AG04450 (cell line): Measurements from ENCODE around the gene PTPRT. TPM values are rescaled to one million over a fixed set of nuclear protein-coding genes. Genes with fewer than 3 reads are reported as not detected.

Experiments used
- CTCF ChIA-PET: fragments of 300-600, 350-600 bp; formaldehyde crosslinking; extraction: SDS; loops from one replicate; lab custom pipeline; 2022; ENCODE audit warnings: antibody characterized with exemption, inconsistent platforms; lab: Charles Lee
- POLR2A ChIA-PET: fragments of 350-600 bp; formaldehyde crosslinking; extraction: SDS; loops from one replicate; lab custom pipeline; 2021; ENCODE audit warnings: antibody characterized with exemption, inconsistent platforms; lab: Yijun Ruan, JAX
- DNase-seq: peaks from one replicate; pipeline ENCODE4 v3.0.0-alpha.2; 2011; ENCODE audit warnings: low read depth, low spot score
- H3K27ac ChIP-seq: one replicate; pipeline ENCODE4 v1.5.1; 2012; ENCODE audit warnings: low read depth, low read length, control low read depth
- H3K27me3 ChIP-seq: one replicate; pipeline ENCODE4 v1.6.0; 2012; ENCODE audit warnings: low read length; ENCODE audit not compliant: control insufficient read depth, insufficient read depth
- H3K4me3 ChIP-seq: 2 replicates; pipeline ENCODE4 v1.5.1; 2011; ENCODE audit warnings: mild to moderate bottlenecking, low read depth, low read length, control low read depth
- H3K9me3 ChIP-seq: 2 replicates; pipeline ENCODE4 v1.5.1; 2012; ENCODE audit warnings: low read length; ENCODE audit not compliant: control insufficient read depth, insufficient read depth
- polyA plus RNA-seq: library from polyadenylated mRNA; depleted of rRNA; stranded (reverse); fragments of >200 nt; gene quantifications from 2 replicates; pipeline ENCODE4 v1.2.3, GENCODE V29; 2011
- TF ChIP-seq, protein P1 (sequence below): IDR thresholded peaks from 2 replicates; pipeline ENCODE4 v1.5.1; 2011; ENCODE audit warnings: low read depth, low read length, control low read depth, inconsistent platforms

PTPRT gene
- polyA plus RNA-seq, 1 experiment: not detected

DNA sequence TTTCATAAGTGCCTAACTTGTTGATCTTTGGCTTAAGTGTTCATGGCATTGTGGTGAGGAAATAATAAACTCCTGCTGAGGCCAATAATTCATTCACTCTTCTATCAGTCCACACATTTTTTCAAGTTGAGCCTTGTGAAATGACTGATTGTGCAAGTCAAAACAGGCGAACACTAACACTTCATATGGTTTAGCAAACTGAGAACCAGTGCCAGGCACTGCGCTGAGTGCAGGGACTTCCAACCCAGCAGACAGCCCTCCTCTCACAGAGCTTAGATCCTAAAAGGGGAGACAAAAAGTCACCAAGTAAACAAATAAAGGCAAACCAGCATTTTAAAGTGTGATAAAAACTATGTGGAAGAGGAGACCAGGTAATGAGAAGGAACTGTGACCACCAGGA lies 435.0 kb downstream of the PTPRT start:
- Histone ChIP-seq H3K9me3 (peaks cover 53% of the 10 kb centered on the region), H3K27ac (no peak overlapping the region), H3K4me3 (no peak overlapping the region), H3K27me3 (no peaks in the 10 kb centered on the region)
- no peak for DNase-seq
- CTCF ChIA-PET: no interaction called here
- TF ChIP-seq, protein P1, sequence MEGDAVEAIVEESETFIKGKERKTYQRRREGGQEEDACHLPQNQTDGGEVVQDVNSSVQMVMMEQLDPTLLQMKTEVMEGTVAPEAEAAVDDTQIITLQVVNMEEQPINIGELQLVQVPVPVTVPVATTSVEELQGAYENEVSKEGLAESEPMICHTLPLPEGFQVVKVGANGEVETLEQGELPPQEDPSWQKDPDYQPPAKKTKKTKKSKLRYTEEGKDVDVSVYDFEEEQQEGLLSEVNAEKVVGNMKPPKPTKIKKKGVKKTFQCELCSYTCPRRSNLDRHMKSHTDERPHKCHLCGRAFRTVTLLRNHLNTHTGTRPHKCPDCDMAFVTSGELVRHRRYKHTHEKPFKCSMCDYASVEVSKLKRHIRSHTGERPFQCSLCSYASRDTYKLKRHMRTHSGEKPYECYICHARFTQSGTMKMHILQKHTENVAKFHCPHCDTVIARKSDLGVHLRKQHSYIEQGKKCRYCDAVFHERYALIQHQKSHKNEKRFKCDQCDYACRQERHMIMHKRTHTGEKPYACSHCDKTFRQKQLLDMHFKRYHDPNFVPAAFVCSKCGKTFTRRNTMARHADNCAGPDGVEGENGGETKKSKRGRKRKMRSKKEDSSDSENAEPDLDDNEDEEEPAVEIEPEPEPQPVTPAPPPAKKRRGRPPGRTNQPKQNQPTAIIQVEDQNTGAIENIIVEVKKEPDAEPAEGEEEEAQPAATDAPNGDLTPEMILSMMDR: no peak
- POLR2A ChIA-PET: no interaction called here

DNA sequence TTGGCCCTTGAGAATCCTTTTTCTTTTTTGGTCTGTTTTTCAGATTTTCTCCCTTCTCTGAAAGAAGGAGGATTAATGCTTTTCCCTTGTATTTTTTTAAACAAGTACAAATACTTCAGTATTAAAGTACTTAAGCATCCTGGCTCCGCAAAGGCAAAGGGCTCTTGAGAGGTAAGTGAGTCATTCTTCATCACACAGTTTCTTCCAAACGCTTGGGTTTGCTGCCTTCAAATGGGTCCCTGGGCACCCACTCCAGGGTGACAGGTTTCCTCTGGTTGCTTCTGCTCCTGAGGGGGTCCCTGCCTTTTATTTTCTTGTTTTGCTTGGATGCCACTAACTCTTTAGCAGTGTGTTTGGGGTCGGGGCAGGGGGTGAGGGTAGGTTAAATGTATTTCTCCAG lies 437.1 kb downstream of the PTPRT start:
- POLR2A ChIA-PET: no interaction called here
- TF ChIP-seq, protein P1: no peak
- no peaks in the 10 kb centered on the region for H3K27me3 ChIP-seq
- CTCF ChIA-PET: no interaction called here
- no peak overlapping the region for H3K27ac ChIP-seq
- no peak overlapping the region for H3K4me3 ChIP-seq
- peaks cover 57% of the 10 kb centered on the region for H3K9me3 ChIP-seq
- no peak for DNase-seq

DNA sequence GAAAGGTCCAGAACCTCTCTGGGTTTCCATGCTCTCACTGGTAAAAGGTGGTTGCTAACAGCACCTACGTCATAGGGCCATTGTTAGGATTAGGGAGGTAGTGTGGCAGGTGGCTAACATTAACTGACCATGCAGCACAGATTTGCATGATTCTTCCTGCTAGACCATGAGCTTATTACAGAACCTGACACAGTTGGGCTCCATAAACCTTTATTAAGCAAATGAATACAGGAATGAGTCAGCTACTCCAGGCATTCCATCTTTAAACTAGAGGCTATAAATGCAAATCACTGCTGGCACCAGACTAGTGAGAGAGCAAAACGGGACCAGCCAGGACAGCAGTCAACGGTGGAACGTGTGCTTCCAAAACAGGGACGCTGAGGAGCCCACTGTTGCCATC lies 440.1 kb downstream of the PTPRT start:
- TF ChIP-seq, protein P1: no peak
- DNase-seq: no peak
- ChIA-PET POLR2A (no interaction called here), CTCF (no interaction called here)
- H3K27ac ChIP-seq: no peak overlapping the region
- H3K27me3 ChIP-seq: no peaks in the 10 kb centered on the region
- H3K4me3 ChIP-seq: no peak overlapping the region
- H3K9me3 ChIP-seq: peaks cover 48% of the 10 kb centered on the region

DNA sequence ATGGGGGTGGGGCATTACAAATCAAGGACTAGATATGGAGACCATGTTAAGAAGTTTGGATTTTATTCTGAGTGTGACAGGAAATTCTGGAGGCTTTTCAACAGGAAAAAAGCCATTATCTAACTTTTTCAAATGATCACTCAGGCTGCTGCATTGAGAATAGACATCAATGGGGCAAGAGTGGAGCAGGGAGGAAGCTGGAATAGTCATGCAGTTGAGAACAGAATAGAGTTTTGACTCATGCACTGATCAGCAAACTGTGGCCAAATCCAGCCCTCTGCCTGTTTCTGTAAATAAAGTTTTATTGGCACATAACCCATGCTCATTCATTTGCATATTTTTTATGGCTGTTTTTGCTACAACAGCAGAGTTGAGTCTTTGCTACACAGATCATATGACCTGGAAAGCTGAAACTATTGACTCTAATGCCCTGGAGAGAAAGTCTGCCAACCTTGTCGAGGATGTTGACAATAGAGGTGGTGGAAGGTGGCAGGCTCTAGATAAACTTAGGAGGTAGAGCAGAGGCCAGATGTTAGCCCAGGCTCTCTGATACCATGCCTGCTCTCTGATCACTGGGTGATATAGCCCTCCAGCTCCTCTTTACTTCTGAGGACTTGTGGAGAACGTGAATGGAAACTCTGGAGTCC lies 441.8 kb downstream of the PTPRT start:
- H3K4me3 ChIP-seq: no peak overlapping the region

DNA sequence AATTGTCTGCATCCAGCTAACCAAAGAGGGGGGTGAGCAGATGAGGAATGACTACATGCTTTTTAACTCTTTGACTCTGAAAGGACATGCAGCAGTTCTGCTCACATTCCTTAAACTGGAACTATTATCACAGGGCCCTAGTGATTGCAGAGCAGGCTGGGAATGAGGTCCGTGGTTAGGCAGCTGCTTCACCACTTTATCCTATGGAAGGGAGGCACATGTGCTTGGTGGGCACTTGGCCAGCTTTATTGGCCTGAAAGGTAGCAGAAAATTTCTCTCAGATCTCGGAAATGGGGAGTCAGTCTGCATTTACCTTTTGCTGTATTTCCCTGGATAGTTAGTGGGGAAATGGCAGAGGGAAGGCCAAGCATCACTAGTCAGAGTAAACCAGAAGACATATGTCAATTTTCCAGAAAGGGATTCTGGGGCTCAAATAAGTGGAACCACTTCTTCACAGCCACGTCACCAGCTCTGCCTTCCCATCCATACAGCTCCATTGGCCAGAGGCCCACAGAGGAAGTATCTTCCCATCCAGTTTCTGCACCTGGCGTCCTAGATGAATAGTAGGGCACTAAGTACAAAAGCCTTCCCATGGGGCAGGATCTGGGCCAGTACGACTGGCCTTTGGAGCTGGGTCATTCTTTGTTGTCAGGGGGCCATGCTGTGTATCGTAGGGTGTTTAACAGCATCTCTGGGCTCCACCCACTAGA lies 444.8 kb downstream of the PTPRT start:
- Histone ChIP-seq H3K27ac (no peak overlapping the region), H3K27me3 (no peaks in the 10 kb centered on the region), H3K4me3 (no peak overlapping the region), H3K9me3 (peaks cover 44% of the 10 kb centered on the region)
- DNase-seq: no peak
- CTCF ChIA-PET: no interaction called here
- POLR2A ChIA-PET: no interaction called here
- TF ChIP-seq, protein P1: no peak

More for the DNA sequence above, 441.8 kb downstream of the PTPRT start:
- H3K9me3 ChIP-seq: peaks cover 42% of the 10 kb centered on the region
- DNase-seq: no peak
- H3K27me3 ChIP-seq: no peaks in the 10 kb centered on the region
- TF ChIP-seq, protein P1: no peak
- no peak overlapping the region for H3K27ac ChIP-seq
- POLR2A ChIA-PET: no interaction called here
- CTCF ChIA-PET: no interaction called here
